SK-N-SH treated with all-trans-retinoic acid at 6 μM for 48 hours (cell line): ENCODE measurements around the gene OOSP4A.

ENCODE experiments used
- ATAC-seq: fragments of 200-7000 bp; cut with Tn5 transposase; 3 replicates; pipeline ENCODE4 v1.9.1; 2020; ENCODE audit warnings: mild to moderate bottlenecking, moderate library complexity
- ARNTL ChIP-seq: fragments of 450-650 bp; formaldehyde crosslinking; IDR thresholded peaks from 2 replicates; pipeline ENCODE4 v1.5.0; 2020; ENCODE audit warnings: low read depth, mild to moderate bottlenecking, moderate library complexity, borderline replicate concordance
- BACH2 ChIP-seq: fragments of 250-450 bp; sonication (Bioruptor Pico); IDR thresholded peaks from 2 replicates; pipeline ENCODE4 v1.9.0; 2021; ENCODE audit warnings: mild to moderate bottlenecking, borderline replicate concordance
- CSDC2 ChIP-seq: fragments of 250-450 bp; sonication (Bioruptor Pico); IDR thresholded peaks from 2 replicates; pipeline ENCODE4 v1.5.0; 2020; ENCODE audit warnings: mild to moderate bottlenecking, moderate library complexity
- ESRRG ChIP-seq: fragments of 250-450 bp; sonication (Bioruptor Pico); IDR thresholded peaks from 2 replicates; pipeline ENCODE4 v1.6.1; 2021; ENCODE audit warnings: mild to moderate bottlenecking
- GLIS3 ChIP-seq: fragments of 250-450 bp; sonication (Bioruptor Pico); IDR thresholded peaks from 2 replicates; pipeline ENCODE4 v1.5.0; 2020; ENCODE audit warnings: mild to moderate bottlenecking, moderate library complexity
- OSR1 ChIP-seq: fragments of 250-450 bp; sonication (Bioruptor Pico); IDR thresholded peaks from 2 replicates; pipeline ENCODE4 v1.8.0; 2022; ENCODE audit warnings: moderate library complexity, mild to moderate bottlenecking, inconsistent platforms
- SNAI2 ChIP-seq: fragments of 250-450 bp; sonication (Bioruptor Pico); IDR thresholded peaks from 2 replicates; pipeline ENCODE4 v1.5.0; 2020; ENCODE audit warnings: mild to moderate bottlenecking, moderate library complexity
- TCF4 ChIP-seq: fragments of 250-450 bp; sonication (Bioruptor Pico); IDR thresholded peaks from 2 replicates; pipeline ENCODE4 v1.8.0; 2021; ENCODE audit warnings: mild to moderate bottlenecking, moderate library complexity, borderline replicate concordance
- TOX ChIP-seq: fragments of 250-450 bp; sonication (Bioruptor Pico); IDR thresholded peaks from 2 replicates; pipeline ENCODE4 v1.8.0; 2021; ENCODE audit warnings: mild to moderate bottlenecking, moderate library complexity, borderline replicate concordance
- ZC3H10 ChIP-seq: fragments of 250-450 bp; sonication (Bioruptor Pico); IDR thresholded peaks from 2 replicates; pipeline ENCODE4 v1.5.1; 2021; ENCODE audit warnings: mild to moderate bottlenecking, moderate library complexity
- ZFP3 ChIP-seq: fragments of 250-450 bp; sonication (Bioruptor Pico); IDR thresholded peaks from 2 replicates; pipeline ENCODE4 v1.5.0; 2020; ENCODE audit warnings: mild to moderate bottlenecking, moderate library complexity
- ZFP30 ChIP-seq: fragments of 450-650 bp; formaldehyde crosslinking; IDR thresholded peaks from 2 replicates; pipeline ENCODE4 v1.5.0; 2022; ENCODE audit warnings: mild to moderate bottlenecking, moderate library complexity
- ZNF565 ChIP-seq: fragments of 450-650 bp; formaldehyde crosslinking; conservative IDR thresholded peaks from 2 replicates; pipeline ENCODE4 v1.5.0; 2020; ENCODE audit warnings: low read depth, mild to moderate bottlenecking, moderate library complexity
- ZNF70 ChIP-seq: fragments of 450-650 bp; formaldehyde crosslinking; IDR thresholded peaks from 2 replicates; pipeline ENCODE4 v1.5.0; 2020; ENCODE audit warnings: mild to moderate bottlenecking, moderate library complexity
- ZNF8 ChIP-seq: fragments of 450-650 bp; formaldehyde crosslinking; IDR thresholded peaks from 2 replicates; pipeline ENCODE4 v1.5.0; 2020; ENCODE audit warnings: mild to moderate bottlenecking, moderate library complexity
- TF ChIP-seq, protein P1 (sequence below): fragments of 250-450 bp; sonication (Bioruptor Pico); IDR thresholded peaks from 2 replicates; pipeline ENCODE4 v1.5.1; 2021; ENCODE audit warnings: mild to moderate bottlenecking, moderate library complexity
- TF ChIP-seq, protein P2 (sequence below): fragments of 250-450 bp; sonication (Bioruptor Pico); IDR thresholded peaks from 2 replicates; pipeline ENCODE4 v1.8.0; 2021; ENCODE audit warnings: low read depth, mild to moderate bottlenecking, moderate library complexity, borderline replicate concordance
- TF ChIP-seq, protein P3 (sequence below): fragments of 250-450 bp; sonication (Bioruptor Pico); IDR thresholded peaks from 2 replicates; pipeline ENCODE4 v1.5.1; 2020; ENCODE audit warnings: low read depth, mild to moderate bottlenecking, moderate library complexity
- TF ChIP-seq, protein P4 (sequence below): fragments of 250-450 bp; sonication (Bioruptor Pico); IDR thresholded peaks from 2 replicates; pipeline ENCODE4 v1.8.0; 2020; ENCODE audit warnings: mild to moderate bottlenecking, moderate library complexity, borderline replicate concordance
- TF ChIP-seq, protein P5 (sequence below): fragments of 250-450 bp; sonication (Bioruptor Pico); IDR thresholded peaks from 2 replicates; pipeline ENCODE4 v1.5.0; 2020; ENCODE audit warnings: mild to moderate bottlenecking, moderate library complexity

Gene OOSP4A

DNA sequence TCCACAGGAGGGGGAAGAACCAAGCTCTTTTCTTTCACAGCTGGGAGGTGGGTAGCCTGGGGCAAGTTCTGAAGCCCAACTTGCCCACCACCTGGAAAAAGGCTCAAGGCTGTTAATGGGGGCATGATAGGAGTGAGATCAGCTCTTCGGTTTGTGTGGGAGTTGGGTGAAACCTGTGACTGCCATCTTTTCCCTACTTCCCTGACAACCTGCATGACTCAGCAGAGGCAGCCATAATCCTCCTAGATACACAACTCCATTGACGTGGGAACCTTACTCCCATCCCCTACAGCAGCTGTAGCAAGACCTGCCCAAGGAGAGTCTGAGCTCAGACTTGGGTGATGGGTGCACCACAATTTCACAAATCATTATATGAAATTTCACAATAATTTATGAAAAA lies 39.9 kb downstream of the OOSP4A start:
- TF ChIP-seq ESRRG (no peak), ZNF8 (CRISPR knock-in tag) (no peak), ZFP30 (no peak), ZC3H10 (CRISPR knock-in tag) (no peak), ZFP3 (no peak), ZNF565 (CRISPR knock-in tag) (no peak), TOX (no peak), ARNTL (CRISPR knock-in tag) (no peak), ZNF70 (CRISPR knock-in tag) (no peak)
- TF ChIP-seq, protein P1, sequence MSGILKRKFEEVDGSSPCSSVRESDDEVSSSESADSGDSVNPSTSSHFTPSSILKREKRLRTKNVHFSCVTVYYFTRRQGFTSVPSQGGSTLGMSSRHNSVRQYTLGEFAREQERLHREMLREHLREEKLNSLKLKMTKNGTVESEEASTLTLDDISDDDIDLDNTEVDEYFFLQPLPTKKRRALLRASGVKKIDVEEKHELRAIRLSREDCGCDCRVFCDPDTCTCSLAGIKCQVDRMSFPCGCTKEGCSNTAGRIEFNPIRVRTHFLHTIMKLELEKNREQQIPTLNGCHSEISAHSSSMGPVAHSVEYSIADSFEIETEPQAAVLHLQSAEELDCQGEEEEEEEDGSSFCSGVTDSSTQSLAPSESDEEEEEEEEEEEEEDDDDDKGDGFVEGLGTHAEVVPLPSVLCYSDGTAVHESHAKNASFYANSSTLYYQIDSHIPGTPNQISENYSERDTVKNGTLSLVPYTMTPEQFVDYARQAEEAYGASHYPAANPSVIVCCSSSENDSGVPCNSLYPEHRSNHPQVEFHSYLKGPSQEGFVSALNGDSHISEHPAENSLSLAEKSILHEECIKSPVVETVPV (CRISPR knock-in tag) = no peak
- TF ChIP-seq, protein P2, sequence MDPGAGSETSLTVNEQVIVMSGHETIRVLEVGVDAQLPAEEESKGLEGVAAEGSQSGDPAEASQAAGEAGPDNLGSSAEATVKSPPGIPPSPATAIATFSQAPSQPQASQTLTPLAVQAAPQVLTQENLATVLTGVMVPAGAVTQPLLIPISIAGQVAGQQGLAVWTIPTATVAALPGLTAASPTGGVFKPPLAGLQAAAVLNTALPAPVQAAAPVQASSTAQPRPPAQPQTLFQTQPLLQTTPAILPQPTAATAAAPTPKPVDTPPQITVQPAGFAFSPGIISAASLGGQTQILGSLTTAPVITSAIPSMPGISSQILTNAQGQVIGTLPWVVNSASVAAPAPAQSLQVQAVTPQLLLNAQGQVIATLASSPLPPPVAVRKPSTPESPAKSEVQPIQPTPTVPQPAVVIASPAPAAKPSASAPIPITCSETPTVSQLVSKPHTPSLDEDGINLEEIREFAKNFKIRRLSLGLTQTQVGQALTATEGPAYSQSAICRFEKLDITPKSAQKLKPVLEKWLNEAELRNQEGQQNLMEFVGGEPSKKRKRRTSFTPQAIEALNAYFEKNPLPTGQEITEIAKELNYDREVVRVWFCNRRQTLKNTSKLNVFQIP (CRISPR knock-in tag) = no peak
- TF ChIP-seq, protein P3, sequence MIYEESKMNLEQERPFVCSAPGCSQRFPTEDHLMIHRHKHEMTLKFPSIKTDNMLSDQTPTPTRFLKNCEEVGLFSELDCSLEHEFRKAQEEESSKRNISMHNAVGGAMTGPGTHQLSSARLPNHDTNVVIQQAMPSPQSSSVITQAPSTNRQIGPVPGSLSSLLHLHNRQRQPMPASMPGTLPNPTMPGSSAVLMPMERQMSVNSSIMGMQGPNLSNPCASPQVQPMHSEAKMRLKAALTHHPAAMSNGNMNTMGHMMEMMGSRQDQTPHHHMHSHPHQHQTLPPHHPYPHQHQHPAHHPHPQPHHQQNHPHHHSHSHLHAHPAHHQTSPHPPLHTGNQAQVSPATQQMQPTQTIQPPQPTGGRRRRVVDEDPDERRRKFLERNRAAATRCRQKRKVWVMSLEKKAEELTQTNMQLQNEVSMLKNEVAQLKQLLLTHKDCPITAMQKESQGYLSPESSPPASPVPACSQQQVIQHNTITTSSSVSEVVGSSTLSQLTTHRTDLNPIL (CRISPR knock-in tag) = no peak
- no peak for ATAC-seq

DNA sequence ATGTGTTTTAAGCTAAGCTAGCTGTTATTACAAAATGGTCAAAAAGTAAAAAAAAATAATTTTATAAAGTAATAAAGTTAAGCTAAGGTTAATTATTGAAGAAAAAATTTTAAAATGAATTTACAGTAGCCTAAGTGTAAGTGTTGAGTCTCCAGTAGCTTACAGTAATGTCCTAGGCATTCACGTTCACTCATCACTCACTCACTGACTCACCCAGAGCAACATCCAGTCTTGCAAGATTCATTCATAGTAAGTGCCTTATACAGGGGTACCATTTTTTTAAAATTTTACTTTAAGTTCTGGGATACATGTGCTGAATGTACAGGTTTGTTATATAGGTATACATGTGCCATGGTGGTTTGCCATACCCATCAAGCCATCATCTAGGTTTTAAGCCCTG lies 41.5 kb downstream of the OOSP4A start:
- ATAC-seq = no peak
- TF ChIP-seq ZC3H10 (CRISPR knock-in tag) = no peak
- TF ChIP-seq, all 23 proteins: peak for 0

DNA sequence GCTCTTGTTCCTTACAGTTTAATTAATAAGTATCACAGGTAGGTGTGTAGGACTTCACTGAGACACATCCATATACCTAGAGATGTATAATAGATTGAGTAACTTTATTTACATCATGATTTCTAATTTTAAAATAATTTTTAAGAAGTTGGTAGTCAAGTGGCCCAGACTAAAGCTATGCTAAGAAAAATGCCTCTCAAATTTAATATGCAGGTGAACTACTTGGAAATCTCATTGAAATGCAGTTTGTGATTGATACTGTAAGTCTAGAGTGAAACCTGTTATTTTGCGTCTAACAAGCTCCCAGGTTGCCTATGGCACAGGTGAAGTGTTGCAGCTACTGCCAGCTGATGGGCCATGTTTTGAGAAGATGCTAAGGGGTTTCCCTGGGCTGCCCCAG lies 53.0 kb downstream of the OOSP4A start, which contains the start of gene OOSP4B:
TSS of gene OOSP4B (plus strand) at position 301 of the 400 bp plus-strand sequence.
- TF ChIP-seq BACH2 (no peak), ESRRG (no peak), GLIS3 (no peak), TCF4 (CRISPR knock-in tag) (no peak), ZNF70 (CRISPR knock-in tag) (no peak), TOX (no peak), CSDC2 (CRISPR knock-in tag) (no peak), ZFP3 (no peak), ZNF8 (CRISPR knock-in tag) (no peak), ARNTL (CRISPR knock-in tag) (no peak), ZNF565 (CRISPR knock-in tag) (no peak), SNAI2 (CRISPR knock-in tag) (no peak), OSR1 (no peak)
- TF ChIP-seq, protein P4, sequence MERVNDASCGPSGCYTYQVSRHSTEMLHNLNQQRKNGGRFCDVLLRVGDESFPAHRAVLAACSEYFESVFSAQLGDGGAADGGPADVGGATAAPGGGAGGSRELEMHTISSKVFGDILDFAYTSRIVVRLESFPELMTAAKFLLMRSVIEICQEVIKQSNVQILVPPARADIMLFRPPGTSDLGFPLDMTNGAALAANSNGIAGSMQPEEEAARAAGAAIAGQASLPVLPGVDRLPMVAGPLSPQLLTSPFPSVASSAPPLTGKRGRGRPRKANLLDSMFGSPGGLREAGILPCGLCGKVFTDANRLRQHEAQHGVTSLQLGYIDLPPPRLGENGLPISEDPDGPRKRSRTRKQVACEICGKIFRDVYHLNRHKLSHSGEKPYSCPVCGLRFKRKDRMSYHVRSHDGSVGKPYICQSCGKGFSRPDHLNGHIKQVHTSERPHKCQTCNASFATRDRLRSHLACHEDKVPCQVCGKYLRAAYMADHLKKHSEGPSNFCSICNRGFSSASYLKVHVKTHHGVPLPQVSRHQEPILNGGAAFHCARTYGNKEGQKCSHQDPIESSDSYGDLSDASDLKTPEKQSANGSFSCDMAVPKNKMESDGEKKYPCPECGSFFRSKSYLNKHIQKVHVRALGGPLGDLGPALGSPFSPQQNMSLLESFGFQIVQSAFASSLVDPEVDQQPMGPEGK = no peak
- TF ChIP-seq, protein P5, sequence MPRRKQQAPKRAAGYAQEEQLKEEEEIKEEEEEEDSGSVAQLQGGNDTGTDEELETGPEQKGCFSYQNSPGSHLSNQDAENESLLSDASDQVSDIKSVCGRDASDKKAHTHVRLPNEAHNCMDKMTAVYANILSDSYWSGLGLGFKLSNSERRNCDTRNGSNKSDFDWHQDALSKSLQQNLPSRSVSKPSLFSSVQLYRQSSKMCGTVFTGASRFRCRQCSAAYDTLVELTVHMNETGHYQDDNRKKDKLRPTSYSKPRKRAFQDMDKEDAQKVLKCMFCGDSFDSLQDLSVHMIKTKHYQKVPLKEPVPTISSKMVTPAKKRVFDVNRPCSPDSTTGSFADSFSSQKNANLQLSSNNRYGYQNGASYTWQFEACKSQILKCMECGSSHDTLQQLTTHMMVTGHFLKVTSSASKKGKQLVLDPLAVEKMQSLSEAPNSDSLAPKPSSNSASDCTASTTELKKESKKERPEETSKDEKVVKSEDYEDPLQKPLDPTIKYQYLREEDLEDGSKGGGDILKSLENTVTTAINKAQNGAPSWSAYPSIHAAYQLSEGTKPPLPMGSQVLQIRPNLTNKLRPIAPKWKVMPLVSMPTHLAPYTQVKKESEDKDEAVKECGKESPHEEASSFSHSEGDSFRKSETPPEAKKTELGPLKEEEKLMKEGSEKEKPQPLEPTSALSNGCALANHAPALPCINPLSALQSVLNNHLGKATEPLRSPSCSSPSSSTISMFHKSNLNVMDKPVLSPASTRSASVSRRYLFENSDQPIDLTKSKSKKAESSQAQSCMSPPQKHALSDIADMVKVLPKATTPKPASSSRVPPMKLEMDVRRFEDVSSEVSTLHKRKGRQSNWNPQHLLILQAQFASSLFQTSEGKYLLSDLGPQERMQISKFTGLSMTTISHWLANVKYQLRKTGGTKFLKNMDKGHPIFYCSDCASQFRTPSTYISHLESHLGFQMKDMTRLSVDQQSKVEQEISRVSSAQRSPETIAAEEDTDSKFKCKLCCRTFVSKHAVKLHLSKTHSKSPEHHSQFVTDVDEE (CRISPR knock-in tag) = no peak
- ATAC-seq = no peak

DNA sequence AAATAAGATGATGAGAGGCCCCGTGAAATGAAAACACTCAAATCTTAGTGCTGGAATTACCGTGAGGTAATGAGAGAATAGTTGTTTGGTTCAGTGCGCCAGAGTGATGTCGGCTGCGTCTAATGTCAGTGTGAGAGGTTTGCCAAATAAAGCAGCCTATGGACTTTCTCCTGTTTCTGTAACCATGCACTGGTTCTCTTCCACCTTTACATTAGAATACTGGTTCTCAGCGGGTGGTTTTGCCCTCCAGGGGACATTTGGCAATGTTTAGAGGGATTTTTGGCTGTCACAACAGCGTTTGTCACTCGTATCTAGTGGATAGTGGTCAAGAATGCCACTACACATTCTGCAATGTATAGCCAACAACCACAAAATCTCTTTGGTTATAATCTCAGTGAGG lies 54.2 kb downstream of the OOSP4A start:
- TF ChIP-seq ZC3H10 (CRISPR knock-in tag) (no peak), TCF4 (CRISPR knock-in tag) (no peak)
- ATAC-seq = no peak
